Astrocyte (in vitro differentiated cells and primary cell): ENCODE data around the gene LEUTX.

ENCODE experiments used
- EZH2 ChIP-seq: IDR thresholded peaks from 2 replicates; pipeline ENCODE4 v1.6.1; 2012; ENCODE audit warnings: mild to moderate bottlenecking, low read length, inconsistent platforms; ENCODE audit not compliant: insufficient read depth
- TF ChIP-seq, protein P1 (sequence below): IDR thresholded peaks from 2 replicates; pipeline ENCODE4 v1.5.1; 2011; ENCODE audit warnings: low read depth, mild to moderate bottlenecking, inconsistent platforms, low read length, moderate library complexity; ENCODE audit not compliant: insufficient read depth

DNA sequence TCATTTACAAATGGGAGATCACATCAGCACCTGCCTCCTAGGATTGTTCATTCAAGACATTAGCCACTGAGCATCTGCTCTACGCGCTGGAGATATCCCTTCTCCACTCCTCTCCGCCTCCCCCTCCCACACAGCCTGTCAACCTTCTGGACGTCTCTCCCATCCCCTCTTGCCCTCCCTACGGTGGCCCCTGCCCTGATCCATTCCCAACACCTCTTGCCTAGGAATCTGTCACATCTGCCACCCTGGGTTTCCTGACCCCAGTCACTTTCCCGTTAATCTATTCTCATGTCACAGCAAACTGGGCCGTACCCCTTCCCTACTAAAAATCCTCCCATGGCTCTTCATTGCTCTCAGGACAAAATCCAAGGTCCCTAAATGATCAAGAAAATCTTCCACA is 45.0 kb downstream of the LEUTX start:
- TF ChIP-seq, protein P1, sequence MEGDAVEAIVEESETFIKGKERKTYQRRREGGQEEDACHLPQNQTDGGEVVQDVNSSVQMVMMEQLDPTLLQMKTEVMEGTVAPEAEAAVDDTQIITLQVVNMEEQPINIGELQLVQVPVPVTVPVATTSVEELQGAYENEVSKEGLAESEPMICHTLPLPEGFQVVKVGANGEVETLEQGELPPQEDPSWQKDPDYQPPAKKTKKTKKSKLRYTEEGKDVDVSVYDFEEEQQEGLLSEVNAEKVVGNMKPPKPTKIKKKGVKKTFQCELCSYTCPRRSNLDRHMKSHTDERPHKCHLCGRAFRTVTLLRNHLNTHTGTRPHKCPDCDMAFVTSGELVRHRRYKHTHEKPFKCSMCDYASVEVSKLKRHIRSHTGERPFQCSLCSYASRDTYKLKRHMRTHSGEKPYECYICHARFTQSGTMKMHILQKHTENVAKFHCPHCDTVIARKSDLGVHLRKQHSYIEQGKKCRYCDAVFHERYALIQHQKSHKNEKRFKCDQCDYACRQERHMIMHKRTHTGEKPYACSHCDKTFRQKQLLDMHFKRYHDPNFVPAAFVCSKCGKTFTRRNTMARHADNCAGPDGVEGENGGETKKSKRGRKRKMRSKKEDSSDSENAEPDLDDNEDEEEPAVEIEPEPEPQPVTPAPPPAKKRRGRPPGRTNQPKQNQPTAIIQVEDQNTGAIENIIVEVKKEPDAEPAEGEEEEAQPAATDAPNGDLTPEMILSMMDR: no peak
- TF ChIP-seq EZH2: no peak
